Liver (tissue), 9 donors: ENCODE results near the gene TEAD2. TPM values are rescaled to one million over a fixed set of nuclear protein-coding genes. Genes with fewer than 3 reads are reported as not detected.

Experiments used
- DNase-seq: peaks from one replicate; pipeline ENCODE4 v3.0.0-alpha.2; 2017; ENCODE audit warnings: low spot score
- H3K27ac ChIP-seq, 2 donors: one replicate each; pipeline ENCODE4 v1.7.0; 2013; ENCODE audit warnings: inconsistent platforms in 2 of 2, low read length in 2 of 2, control low read depth in 1 of 2, low read depth in 1 of 2, mild to moderate bottlenecking in 1 of 2
- H3K27me3 ChIP-seq, 4 donors: one replicate each; pipeline versions ENCODE4 v1.6.1 to v1.7.0; 2013; ENCODE audit warnings: low read length in 3 of 4, inconsistent platforms in 1 of 4, mild to moderate bottlenecking in 1 of 4, moderate library complexity in 1 of 4; ENCODE audit not compliant: control insufficient read depth in 4 of 4, insufficient read depth in 4 of 4
- H3K36me3 ChIP-seq, 4 donors: one replicate each; pipeline versions ENCODE4 v1.6.1 to v1.7.0; 2013; ENCODE audit warnings: low read length in 3 of 4, mild to moderate bottlenecking in 3 of 4, low read depth in 1 of 4, moderate library complexity in 1 of 4; ENCODE audit not compliant: control insufficient read depth in 4 of 4, insufficient read depth in 3 of 4
- H3K4me1 ChIP-seq, 4 donors: one replicate each; pipeline versions ENCODE4 v1.6.1 to v1.7.0; 2013; ENCODE audit warnings: low read length in 3 of 4, mild to moderate bottlenecking in 3 of 4, moderate library complexity in 1 of 4; ENCODE audit not compliant: control insufficient read depth in 4 of 4, insufficient read depth in 4 of 4
- H3K4me3 ChIP-seq, 3 donors: one replicate each; pipeline versions ENCODE4 v1.6.1 to v1.7.0; 2013; ENCODE audit warnings: low read length in 3 of 3, control low read depth in 1 of 3, low read depth in 1 of 3, mild to moderate bottlenecking in 1 of 3
- H3K9ac ChIP-seq, 2 donors: one replicate each; pipeline ENCODE4 v1.7.0; 2013; ENCODE audit warnings: low read length in 2 of 2, mild to moderate bottlenecking in 2 of 2, moderate library complexity in 2 of 2, control low read depth in 1 of 2, low read depth in 1 of 2
- H3K9me3 ChIP-seq, 4 donors: one replicate each; pipeline versions ENCODE4 v1.6.1 to v1.7.0; 2013; ENCODE audit warnings: low read length in 3 of 4; ENCODE audit not compliant: control insufficient read depth in 4 of 4
- EGR1 ChIP-seq, 2 donors: IDR thresholded peaks; 2 replicates each; pipeline ENCODE4 v1.6.1; 2016 to 2018; ENCODE audit warnings: antibody characterized with exemption in 2 of 2, low read depth in 2 of 2
- FOXA1 ChIP-seq: IDR thresholded peaks from 2 replicates; pipeline ENCODE4 v1.6.1; 2016; ENCODE audit warnings: antibody characterized with exemption
- FOXA2 ChIP-seq: IDR thresholded peaks from 2 replicates; pipeline ENCODE4 v1.6.1; 2016; ENCODE audit warnings: antibody characterized with exemption
- GABPA ChIP-seq, 2 donors: IDR thresholded peaks in 1 of 2; conservative IDR thresholded peaks in 1 of 2; 2 replicates each; pipeline ENCODE4 v1.6.1; 2016; ENCODE audit warnings: antibody characterized with exemption in 2 of 2, mild to moderate bottlenecking in 1 of 2, moderate library complexity in 1 of 2
- HNF4A ChIP-seq, 2 donors: conservative IDR thresholded peaks; 2 replicates each; pipeline ENCODE4 v1.6.1; 2016; ENCODE audit warnings: antibody characterized with exemption in 2 of 2, mild to moderate bottlenecking in 2 of 2
- HNF4G ChIP-seq: IDR thresholded peaks from 2 replicates; pipeline ENCODE4 v1.6.1; 2016; ENCODE audit warnings: antibody characterized with exemption
- JUND ChIP-seq, 2 donors: IDR thresholded peaks; 2 replicates each; pipeline ENCODE4 v1.6.1; 2016; ENCODE audit warnings: antibody characterized with exemption in 2 of 2
- NR2F2 ChIP-seq: IDR thresholded peaks from 2 replicates; pipeline ENCODE4 v1.6.1; 2016; ENCODE audit warnings: antibody characterized with exemption
- RAD21 ChIP-seq, 2 donors: IDR thresholded peaks; 2 replicates each; pipeline ENCODE4 v1.6.1; 2016; ENCODE audit warnings: antibody characterized with exemption in 2 of 2, mild to moderate bottlenecking in 2 of 2
- RXRA ChIP-seq, 2 donors: IDR thresholded peaks; 2 replicates each; pipeline ENCODE4 v1.6.1; 2017 to 2018; ENCODE audit warnings: antibody characterized with exemption in 2 of 2, mild to moderate bottlenecking in 1 of 2
- SP1 ChIP-seq: IDR thresholded peaks from 2 replicates; pipeline ENCODE4 v1.6.1; 2018; ENCODE audit warnings: antibody characterized with exemption, mild to moderate bottlenecking
- TAF1 ChIP-seq: conservative IDR thresholded peaks from 2 replicates; pipeline ENCODE4 v1.6.1; 2016; ENCODE audit warnings: antibody characterized with exemption, mild to moderate bottlenecking
- YY1 ChIP-seq: IDR thresholded peaks from 2 replicates; pipeline ENCODE4 v1.6.1; 2016; ENCODE audit warnings: antibody characterized with exemption, mild to moderate bottlenecking
- WGBS: extraction: QIAGEN DNeasy Blood & Tissue Kit; methylation state at CpG from one replicate; pipeline ENCODE4 v1.1.7; 2013; 5-methylcytosine and 5-hydroxymethylcytosine counted together
- polyA plus RNA-seq, 2 donors: library from polyadenylated mRNA; stranded (reverse) in 1 of 2; unstranded in 1 of 2; fragments of 200-250 nt in 1 of 2; fragments of >200 nt in 1 of 2; fragmentation: Nextera tagmentation in 1 of 2; extraction: Ambion mirVana in 1 of 2; gene quantifications; one replicate each; pipeline versions ENCODE4 v1.2.1 to v1.2.3, GENCODE V29; 2013 to 2015
- total RNA-seq, 2 donors: library from RNA; depleted of rRNA; stranded (reverse); fragments of >200 nt; gene quantifications; one replicate each; pipeline ENCODE4 v1.2.3, GENCODE V29; 2014
- TF ChIP-seq, protein P1 (sequence below): IDR thresholded peaks from 2 replicates; pipeline ENCODE4 v1.6.1; 2016; ENCODE audit warnings: antibody characterized with exemption
- TF ChIP-seq, protein P2 (sequence below): IDR thresholded peaks from 2 replicates; pipeline ENCODE4 v1.6.1; 2016; ENCODE audit warnings: antibody characterized with exemption
- TF ChIP-seq, protein P3 (sequence below): IDR thresholded peaks from 2 replicates; pipeline ENCODE4 v1.6.1; 2016; ENCODE audit warnings: antibody characterized with exemption
- TF ChIP-seq, protein P4 (sequence below): fragments of 150-350 bp; IDR thresholded peaks from 2 replicates; pipeline ENCODE4 v1.5.1; 2017; ENCODE audit warnings: improper control_type of control experiment, low read depth, low read length; ENCODE audit not compliant: missing input control
- TF ChIP-seq, protein P5 (sequence below): IDR thresholded peaks from 2 replicates; pipeline ENCODE4 v1.6.1; 2016; ENCODE audit warnings: antibody characterized with exemption, mild to moderate bottlenecking
- donor health status: healthy.
- donor health status: healthy.
- donor health status: healthy.
- donor health status: healthy.
- donor health status: healthy.

TEAD2 gene
- total and polyA plus RNA-seq, 4 donors, result 3.3 to 8.1 (median 4.4) TPM

DNA sequence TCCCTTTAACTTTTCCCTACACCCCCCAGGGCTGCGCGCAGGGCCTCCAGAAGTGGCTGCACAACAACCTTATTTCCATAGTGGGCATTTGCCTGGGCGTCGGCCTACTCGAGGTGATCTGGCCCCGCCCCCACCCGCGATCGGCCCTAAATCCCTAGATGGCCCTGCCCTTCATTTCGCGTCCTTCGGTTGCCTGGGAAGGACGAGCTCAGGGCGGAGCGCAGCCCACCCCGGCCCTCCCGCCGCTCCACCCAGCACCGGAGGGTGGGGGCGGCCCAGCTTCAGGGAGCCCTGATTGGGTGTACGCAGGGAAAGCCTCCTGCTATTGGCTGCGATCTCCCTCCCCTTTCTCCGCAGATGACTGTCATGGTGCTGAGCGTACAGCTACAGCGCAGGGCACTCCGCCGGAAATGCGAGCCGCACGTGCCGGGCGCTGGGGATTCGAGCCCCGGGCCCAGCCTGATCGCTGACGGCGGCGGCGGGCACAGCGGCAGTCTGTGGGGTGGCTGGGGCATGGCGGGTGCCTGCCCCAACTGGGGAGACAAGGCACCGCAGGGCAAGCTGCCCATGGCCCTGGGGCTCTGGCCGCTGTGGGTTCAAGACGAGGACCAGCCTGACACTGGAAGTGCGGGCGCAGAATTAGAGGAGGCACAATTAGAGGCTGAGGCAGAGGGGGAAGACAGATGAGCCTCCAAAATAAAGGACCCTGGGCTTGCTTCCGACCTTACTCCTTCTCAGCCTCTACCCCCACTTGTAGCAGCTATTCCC lies 22.7 kb downstream of the TEAD2 start:
- Histone ChIP-seq H3K4me1 (peaks cover 2 to 24% (median 11%) of the 10 kb centered on the region in 4 donors), H3K27ac (peak overlapping the region; percentile 88 to 95), H3K27me3 (no peaks in the 10 kb centered on the region), H3K9me3 (no peaks in the 10 kb centered on the region), H3K36me3 (peaks cover 0 to 4% (median 1%) of the 10 kb centered on the region in 4 donors), H3K9ac (peak overlapping the region in 1 of 2 donors; percentile 51), H3K4me3 (peak overlapping the region; percentile 47 to 61 (median 53))
- DNase-seq, result peak; percentile 66
- WGBS, result 15% methylated on average over 47 of the region's 47 CpGs
- TF ChIP-seq HNF4G, result no peak
- TF ChIP-seq, protein P1, sequence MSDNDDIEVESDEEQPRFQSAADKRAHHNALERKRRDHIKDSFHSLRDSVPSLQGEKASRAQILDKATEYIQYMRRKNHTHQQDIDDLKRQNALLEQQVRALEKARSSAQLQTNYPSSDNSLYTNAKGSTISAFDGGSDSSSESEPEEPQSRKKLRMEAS, result peak; percentile 66
- TF ChIP-seq YY1, result peak; percentile 90
- TF ChIP-seq, protein P2, sequence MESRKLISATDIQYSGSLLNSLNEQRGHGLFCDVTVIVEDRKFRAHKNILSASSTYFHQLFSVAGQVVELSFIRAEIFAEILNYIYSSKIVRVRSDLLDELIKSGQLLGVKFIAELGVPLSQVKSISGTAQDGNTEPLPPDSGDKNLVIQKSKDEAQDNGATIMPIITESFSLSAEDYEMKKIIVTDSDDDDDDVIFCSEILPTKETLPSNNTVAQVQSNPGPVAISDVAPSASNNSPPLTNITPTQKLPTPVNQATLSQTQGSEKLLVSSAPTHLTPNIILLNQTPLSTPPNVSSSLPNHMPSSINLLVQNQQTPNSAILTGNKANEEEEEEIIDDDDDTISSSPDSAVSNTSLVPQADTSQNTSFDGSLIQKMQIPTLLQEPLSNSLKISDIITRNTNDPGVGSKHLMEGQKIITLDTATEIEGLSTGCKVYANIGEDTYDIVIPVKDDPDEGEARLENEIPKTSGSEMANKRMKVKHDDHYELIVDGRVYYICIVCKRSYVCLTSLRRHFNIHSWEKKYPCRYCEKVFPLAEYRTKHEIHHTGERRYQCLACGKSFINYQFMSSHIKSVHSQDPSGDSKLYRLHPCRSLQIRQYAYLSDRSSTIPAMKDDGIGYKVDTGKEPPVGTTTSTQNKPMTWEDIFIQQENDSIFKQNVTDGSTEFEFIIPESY, result no peak
- TF ChIP-seq TAF1, result peak; percentile 48
- no peak for TF ChIP-seq JUND (IDR thresholded peaks at IDR 0.05)
- TF ChIP-seq FOXA2, result no peak
- TF ChIP-seq RXRA (IDR thresholded peaks at IDR 0.05), result no peak
- no peak for TF ChIP-seq NR2F2
- TF ChIP-seq SP1, result peak; percentile 78
- no peak for TF ChIP-seq RAD21 (IDR thresholded peaks at IDR 0.05)
- TF ChIP-seq FOXA1, result no peak
- TF ChIP-seq EGR1 (IDR thresholded peaks at IDR 0.05; ENCODE audit: low read depth in 2 of 2), result no peak
- TF ChIP-seq, protein P3, sequence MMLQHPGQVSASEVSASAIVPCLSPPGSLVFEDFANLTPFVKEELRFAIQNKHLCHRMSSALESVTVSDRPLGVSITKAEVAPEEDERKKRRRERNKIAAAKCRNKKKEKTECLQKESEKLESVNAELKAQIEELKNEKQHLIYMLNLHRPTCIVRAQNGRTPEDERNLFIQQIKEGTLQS, result no peak
- TF ChIP-seq GABPA (IDR thresholded peaks at IDR 0.05 in 1 of 2, conservative IDR thresholded peaks at IDR 0.05 in 1 of 2), result peak in 1 of 2 donors; percentile 73
- TF ChIP-seq HNF4A (conservative IDR thresholded peaks at IDR 0.05), result no peak
- TF ChIP-seq, protein P4, sequence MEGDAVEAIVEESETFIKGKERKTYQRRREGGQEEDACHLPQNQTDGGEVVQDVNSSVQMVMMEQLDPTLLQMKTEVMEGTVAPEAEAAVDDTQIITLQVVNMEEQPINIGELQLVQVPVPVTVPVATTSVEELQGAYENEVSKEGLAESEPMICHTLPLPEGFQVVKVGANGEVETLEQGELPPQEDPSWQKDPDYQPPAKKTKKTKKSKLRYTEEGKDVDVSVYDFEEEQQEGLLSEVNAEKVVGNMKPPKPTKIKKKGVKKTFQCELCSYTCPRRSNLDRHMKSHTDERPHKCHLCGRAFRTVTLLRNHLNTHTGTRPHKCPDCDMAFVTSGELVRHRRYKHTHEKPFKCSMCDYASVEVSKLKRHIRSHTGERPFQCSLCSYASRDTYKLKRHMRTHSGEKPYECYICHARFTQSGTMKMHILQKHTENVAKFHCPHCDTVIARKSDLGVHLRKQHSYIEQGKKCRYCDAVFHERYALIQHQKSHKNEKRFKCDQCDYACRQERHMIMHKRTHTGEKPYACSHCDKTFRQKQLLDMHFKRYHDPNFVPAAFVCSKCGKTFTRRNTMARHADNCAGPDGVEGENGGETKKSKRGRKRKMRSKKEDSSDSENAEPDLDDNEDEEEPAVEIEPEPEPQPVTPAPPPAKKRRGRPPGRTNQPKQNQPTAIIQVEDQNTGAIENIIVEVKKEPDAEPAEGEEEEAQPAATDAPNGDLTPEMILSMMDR, result no peak
- TF ChIP-seq, protein P5, sequence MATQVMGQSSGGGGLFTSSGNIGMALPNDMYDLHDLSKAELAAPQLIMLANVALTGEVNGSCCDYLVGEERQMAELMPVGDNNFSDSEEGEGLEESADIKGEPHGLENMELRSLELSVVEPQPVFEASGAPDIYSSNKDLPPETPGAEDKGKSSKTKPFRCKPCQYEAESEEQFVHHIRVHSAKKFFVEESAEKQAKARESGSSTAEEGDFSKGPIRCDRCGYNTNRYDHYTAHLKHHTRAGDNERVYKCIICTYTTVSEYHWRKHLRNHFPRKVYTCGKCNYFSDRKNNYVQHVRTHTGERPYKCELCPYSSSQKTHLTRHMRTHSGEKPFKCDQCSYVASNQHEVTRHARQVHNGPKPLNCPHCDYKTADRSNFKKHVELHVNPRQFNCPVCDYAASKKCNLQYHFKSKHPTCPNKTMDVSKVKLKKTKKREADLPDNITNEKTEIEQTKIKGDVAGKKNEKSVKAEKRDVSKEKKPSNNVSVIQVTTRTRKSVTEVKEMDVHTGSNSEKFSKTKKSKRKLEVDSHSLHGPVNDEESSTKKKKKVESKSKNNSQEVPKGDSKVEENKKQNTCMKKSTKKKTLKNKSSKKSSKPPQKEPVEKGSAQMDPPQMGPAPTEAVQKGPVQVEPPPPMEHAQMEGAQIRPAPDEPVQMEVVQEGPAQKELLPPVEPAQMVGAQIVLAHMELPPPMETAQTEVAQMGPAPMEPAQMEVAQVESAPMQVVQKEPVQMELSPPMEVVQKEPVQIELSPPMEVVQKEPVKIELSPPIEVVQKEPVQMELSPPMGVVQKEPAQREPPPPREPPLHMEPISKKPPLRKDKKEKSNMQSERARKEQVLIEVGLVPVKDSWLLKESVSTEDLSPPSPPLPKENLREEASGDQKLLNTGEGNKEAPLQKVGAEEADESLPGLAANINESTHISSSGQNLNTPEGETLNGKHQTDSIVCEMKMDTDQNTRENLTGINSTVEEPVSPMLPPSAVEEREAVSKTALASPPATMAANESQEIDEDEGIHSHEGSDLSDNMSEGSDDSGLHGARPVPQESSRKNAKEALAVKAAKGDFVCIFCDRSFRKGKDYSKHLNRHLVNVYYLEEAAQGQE, result peak; percentile 72
